Choroid plexus epithelial cell (primary cell): ENCODE measurements around the gene COL16A1.

ENCODE experiments used
- DNase-seq: peaks from one replicate; pipeline ENCODE4 v3.0.0-alpha.2; 2010; ENCODE audit warnings: low read depth
- H3K4me3 ChIP-seq: 2 replicates; pipeline ENCODE4 v1.5.1; 2011; ENCODE audit warnings: low read depth, mild to moderate bottlenecking, control low read depth, low read length, moderate library complexity
- TF ChIP-seq, protein P1 (sequence below): conservative IDR thresholded peaks from 2 replicates; pipeline ENCODE4 v1.5.1; 2011; ENCODE audit warnings: low read depth, mild to moderate bottlenecking, control low read depth, inconsistent platforms, low read length, moderate library complexity

Gene COL16A1

DNA sequence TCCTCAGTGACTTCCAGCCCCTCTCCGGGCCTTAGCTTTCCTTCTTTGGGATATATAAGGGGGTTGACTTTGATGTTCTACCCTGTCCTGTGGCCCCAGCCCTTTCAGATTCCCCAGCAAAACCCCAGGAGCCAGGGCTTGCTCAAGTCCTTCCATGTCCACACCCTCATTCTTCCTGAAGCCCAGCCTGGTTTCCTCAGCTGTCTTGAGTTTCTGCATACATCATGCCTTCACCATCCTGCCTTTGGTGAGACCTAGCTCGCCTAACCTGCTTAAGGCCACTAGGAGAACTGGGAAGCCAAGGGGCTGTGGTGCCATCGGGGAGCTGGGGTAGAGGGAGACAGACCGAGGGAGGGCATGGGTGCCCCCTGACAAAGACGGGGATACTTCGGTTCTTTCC, 42.0 kb downstream of the COL16A1 start:
- TF ChIP-seq, protein P1, sequence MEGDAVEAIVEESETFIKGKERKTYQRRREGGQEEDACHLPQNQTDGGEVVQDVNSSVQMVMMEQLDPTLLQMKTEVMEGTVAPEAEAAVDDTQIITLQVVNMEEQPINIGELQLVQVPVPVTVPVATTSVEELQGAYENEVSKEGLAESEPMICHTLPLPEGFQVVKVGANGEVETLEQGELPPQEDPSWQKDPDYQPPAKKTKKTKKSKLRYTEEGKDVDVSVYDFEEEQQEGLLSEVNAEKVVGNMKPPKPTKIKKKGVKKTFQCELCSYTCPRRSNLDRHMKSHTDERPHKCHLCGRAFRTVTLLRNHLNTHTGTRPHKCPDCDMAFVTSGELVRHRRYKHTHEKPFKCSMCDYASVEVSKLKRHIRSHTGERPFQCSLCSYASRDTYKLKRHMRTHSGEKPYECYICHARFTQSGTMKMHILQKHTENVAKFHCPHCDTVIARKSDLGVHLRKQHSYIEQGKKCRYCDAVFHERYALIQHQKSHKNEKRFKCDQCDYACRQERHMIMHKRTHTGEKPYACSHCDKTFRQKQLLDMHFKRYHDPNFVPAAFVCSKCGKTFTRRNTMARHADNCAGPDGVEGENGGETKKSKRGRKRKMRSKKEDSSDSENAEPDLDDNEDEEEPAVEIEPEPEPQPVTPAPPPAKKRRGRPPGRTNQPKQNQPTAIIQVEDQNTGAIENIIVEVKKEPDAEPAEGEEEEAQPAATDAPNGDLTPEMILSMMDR, result no peak
- DNase-seq, result peak; percentile 9
- H3K4me3 ChIP-seq, result no peak overlapping the region

DNA sequence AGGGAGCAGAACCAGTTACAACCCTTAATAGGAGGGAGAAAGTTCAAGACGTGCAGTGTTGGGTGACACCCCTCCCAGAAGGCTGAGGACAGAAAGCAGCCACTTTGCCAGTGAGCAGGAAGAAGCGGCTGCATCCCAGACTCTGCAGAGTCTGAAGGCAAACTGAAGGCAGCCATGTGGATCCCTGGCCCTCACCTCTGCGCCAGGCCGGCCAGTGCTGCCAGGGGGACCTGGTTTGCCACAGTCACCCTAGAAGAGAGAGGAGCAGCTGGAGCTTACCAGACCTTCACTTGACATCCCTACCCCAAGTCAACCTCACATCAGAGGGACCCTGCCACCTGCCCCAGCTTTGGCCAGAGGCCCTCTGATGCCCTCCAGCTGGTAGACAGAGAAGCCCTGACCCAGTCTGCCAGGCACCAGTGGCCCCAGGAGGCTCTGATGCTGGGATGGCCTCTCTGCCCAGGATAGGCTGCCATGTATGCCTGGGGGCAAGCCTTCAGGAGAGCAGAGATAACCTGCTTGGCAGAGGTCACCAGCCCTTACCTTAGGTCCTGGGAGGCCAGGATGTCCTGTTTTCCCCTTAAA, 42.9 kb downstream of the COL16A1 start:
- DNase-seq, result no peak
- TF ChIP-seq, protein P1, result no peak
- no peak overlapping the region for H3K4me3 ChIP-seq

GRCh38 chr1:31659889-31660288, 43.9 kb downstream of the COL16A1 start:
- TF ChIP-seq, protein P1, result no peak
- DNase-seq, result no peak
- H3K4me3 ChIP-seq, result no peak overlapping the region

DNA sequence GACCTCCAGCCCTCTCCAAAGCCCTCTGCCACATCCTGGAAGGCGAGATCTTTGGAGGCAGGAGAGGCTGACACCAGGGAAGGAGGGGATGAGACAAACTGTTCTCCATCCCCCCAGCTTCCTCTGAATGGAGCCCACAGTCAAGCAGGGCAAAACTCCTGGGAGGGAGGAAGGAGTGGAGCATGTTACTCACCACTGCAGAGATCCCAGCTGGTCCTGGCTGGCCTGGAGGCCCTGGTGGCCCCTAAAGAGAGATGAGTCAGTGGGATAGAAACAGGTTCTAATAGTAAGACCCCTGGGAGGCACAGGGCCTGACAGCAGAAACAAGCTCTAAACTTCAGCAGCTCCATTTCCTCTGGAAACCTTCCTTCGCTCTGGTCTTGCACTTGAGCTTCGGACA, 45.1 kb downstream of the COL16A1 start:
- no peak overlapping the region for H3K4me3 ChIP-seq
- no peak for DNase-seq

GRCh38 chr1:31657972-31658510, 45.8 kb downstream of the COL16A1 start:
- no peak for DNase-seq
- H3K4me3 ChIP-seq, result no peak overlapping the region
- TF ChIP-seq, protein P1, result no peak

More for the DNA sequence above, 45.1 kb downstream of the COL16A1 start:
- TF ChIP-seq, protein P1, result no peak

- TF ChIP-seq, protein P1, result no peak
- H3K4me3 ChIP-seq, result no peak overlapping the region
- no peak for DNase-seq
Observed at GRCh38 chr1:31657020-31657804, 46.6 kb downstream of the COL16A1 start.
